Activated naive CD4-positive, alpha-beta T cell treated with Interleukin-2 at 50 U/mL for 16 hours (primary cell): ENCODE measurements around the gene SLC16A11.
A peak's percentile ranks its signal among the peaks of the same experiment; 100 is the strongest.
"Not testable (repeated sequence)": the region's sequence is repeated elsewhere in the genome, so short reads cannot be mapped to it uniquely, and the experiment has no call there.

Experiments used
- DNase-seq: peaks from one replicate; pipeline ENCODE4 v3.0.0-alpha.2; 2020

The SLC16A11 gene

DNA sequence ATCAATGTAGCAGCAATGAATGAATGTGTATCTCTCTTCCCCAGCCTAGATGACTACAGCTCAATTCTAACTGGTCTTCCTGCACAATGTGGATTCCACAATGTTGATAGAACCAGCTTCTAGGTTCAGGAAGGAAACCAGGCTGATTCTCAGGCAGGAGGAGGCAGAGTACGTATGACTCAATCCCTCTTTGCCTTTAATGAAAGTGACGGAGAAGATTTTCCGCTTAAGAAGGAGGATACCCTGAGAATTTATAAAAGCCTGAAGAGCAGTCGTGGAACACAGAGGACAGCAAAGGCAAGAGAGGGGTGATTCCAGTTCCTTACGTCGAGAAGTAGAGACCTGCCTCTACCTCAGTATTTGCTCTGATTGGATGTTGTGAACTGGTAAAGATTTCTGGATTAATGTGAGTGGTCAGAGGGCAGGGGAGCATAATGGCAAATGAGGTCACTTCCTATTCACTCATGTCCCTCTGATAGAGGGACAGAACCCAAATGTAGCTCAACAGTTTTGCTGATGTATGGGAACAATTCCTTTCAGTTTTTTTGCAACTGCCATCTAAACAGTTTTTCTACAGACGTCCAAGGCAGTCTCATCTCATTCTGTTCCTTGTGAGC lies 15.0 kb upstream of the SLC16A11 start:
- no peak for DNase-seq

DNA sequence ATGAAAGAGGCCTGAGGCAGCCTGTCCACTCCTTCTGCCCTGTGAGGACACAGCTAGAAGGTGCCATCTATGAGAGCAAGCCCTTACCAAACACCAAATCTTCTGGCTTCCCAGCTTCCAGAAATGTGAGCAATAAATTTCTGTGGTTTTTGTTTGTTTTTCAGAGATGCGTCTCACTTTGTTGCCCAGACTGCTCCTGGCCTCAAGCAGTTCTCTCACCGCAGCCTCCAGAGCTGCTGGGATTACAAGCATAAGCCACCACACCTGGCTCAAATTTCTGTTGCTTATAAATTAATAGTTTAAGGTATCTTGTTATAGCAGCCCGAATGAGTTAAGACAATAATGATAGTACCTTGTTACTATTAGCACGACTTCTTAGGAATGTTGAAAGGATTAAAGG lies 12.5 kb upstream of the SLC16A11 start:
- DNase-seq, result no peak

DNA sequence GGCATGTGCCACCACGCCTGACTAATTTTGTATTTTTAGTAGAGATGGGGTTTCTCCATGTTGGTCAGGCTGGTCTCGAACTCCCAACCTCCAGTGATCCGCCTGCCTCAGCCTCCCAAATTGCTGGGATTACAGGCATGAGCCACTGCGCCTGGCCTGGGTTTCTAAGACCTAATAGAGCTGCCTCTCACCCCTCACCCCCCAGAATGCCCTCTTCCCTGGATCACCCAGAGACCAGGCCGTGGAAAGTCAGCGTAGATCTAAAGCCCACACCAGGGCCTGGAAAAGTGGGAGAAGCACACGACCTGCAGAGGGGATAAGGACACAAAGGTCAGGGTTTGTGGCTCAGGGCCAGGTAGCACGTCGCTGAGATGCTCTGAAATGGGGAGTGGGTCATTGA lies 6.7 kb upstream of the SLC16A11 start:
- not testable (repeated sequence) for DNase-seq

DNA sequence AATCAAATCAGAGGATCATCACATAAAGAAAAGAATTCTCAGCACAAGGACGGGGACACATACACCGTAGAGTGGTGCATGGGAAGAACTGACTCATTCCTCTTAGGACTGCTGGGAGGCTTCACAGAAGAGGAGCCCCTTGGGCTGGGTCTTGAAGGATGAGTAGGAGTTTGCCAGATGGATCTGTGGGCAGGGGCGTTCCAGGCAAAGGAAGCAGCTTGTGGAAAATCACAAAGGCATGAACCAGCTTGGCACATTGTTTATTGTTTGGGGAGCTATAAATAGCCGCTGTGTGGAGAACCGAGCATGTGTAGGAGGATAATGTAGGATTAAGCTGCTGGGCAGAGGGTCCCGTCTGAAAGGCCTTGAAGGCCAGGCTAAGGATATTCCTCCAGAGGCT lies 5.1 kb upstream of the SLC16A11 start:
- no peak for DNase-seq

DNA sequence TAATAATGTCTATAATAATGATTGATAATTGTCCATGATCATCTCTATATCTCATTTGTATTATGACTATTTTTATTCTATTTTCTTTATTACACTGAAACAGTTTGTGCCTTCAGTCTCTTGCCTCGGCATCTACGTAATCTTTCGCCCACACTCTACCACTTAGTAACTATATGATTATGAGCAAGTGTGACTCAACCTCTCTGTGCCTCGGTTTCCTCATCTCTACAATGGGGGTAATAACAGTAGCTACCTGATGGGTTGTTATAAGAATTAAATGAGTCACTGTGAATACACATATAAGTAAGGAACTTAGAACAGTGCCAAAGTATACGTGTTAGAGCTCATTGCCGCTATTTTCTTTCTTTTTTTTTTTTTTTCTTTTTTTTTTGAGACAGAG lies 3.7 kb upstream of the SLC16A11 start:
- peak; percentile 51 for DNase-seq

DNA sequence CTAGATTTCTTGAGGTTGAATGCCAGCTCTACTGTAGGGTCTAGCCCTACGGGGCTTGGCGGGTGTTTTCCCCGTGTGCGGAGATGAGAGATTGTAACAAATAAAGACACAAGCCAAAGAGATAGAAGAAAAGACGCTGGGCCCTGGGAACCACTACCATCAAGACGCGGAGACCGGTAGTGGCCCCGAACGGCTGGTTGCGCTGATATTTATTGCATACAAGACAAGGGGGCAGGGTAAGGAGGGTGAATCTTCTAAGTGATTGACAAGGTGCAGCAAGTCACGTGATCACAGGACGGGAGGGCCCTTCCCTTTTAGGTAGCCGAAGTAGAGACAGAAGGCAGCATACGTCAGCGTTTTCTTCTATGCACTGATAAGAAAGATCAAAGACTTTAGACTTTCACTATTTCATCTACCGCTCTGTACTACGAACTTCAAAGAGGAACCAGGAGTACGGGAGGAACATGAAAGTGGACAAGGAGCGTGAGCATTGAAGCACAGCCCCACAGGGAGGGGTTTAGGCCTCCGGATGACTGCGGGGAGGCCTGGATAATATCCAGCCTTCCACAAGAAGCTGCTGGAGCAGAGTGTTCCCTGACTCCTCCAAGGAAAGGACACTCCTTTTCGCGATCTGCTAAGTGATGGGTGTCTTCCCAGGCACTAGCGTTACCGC lies 3.0 kb upstream of the SLC16A11 start:
- DNase-seq, result peak; percentile 72

DNA sequence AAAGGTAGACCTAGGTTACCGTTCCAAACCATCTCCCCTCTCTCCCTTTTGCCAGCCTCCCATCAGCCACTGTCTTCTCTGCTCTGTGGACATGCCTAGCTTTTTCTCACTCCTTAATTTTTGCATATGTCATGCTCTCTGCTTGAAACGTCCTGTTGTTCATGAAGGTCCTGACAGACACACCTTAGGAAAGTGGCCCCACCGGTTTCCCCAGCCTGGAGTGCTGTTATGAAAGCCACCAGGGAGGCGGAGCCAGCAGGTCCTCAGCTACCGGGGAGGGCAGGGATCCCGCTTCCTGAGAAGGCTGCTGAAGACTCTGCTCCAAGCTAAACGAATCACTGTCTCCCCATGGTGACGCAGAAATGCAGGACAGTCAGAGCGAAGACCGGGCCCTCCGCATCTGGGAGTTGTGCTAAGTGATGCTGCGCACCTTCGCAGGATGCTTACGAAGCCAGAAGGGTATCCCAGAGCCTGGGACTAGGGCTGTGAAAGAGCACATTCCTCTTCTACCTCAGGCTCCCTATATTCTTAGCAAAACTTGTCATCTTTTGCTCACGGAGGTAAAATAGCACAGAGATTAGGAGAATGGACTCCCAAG lies 2.3 kb upstream of the SLC16A11 start:
- peak; percentile 32 for DNase-seq

DNA sequence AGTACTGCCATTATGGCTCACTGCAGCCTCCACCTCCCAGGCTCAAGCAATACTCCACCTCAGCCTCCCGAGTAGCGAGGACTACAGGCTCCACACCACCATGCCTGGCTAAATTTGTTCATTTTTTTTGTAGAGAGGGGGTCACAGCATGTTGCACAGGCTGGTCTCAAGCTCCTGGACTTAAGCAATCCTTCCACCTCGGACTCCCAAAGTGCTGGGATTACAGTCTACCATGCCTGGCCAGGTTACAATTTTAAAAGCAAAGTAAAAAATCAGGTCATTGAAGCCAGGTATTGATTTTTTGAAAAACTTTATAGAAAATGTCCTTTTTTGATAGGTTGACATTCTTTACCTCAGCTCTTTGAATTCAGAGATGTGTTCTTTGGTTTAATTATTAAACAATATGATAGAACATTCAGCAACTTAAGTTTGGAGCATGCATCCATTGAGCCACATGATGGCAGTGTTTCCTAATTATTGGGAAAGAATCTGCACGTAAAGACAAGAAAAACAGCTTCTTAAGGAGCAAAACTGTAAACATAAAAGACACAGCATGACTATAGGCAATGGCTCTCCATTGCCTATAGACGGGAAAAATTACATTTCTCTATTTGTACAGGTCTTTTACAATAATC lies 1.7 kb upstream of the SLC16A11 start:
- DNase-seq, result peak; percentile 38

DNA sequence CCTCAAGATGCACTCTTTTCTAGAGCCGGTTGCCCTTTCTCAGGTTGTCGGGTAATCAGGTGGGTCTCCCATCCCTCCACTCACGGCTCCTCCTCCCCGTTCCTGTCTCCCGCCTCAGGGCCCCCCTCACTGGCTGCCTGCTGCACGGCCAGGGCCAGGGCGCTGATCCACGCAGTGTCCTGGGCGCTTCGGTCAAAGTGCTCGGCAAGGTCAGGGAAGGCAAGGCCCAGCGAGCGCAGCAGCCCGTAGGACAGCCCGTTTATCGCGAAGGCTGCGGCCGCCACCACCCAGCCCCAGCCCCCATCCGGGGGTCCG lies 753 bp downstream of the SLC16A11 start:
- no peak for DNase-seq

DNA sequence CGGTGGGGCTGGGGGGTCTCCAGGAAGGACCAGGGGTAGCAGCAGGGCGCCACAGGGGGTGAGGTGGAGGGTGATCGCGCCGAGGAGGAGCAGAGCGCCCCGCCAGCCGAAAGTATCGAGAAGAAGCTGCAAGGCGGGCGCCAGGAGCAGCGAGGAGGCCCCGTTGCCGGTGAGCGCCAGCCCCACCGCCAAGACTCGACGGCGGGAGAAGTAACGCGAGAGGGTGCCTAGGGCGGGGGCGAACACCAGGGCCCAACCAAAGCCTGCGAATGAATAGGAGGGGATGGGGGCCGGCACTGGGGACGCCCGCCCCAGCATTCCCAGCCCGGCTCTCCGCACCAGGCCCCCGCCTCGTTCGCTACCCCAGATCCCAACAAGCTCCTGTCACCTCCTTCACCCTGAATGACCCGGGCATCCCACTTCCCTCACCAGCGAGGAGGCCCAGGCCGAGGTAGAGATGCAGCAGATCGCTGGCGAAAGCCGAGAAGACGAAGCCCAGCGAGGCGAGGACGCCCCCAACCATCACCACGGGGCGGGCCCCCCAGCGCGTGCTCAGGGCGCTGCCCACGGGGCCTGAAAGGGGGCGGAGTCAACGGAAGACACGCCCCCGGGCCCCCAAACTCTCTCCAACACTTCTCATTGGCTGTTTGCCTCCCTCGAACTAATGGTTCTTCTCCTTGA lies 1.3 kb downstream of the SLC16A11 start:
- peak; percentile 46 for DNase-seq

DNA sequence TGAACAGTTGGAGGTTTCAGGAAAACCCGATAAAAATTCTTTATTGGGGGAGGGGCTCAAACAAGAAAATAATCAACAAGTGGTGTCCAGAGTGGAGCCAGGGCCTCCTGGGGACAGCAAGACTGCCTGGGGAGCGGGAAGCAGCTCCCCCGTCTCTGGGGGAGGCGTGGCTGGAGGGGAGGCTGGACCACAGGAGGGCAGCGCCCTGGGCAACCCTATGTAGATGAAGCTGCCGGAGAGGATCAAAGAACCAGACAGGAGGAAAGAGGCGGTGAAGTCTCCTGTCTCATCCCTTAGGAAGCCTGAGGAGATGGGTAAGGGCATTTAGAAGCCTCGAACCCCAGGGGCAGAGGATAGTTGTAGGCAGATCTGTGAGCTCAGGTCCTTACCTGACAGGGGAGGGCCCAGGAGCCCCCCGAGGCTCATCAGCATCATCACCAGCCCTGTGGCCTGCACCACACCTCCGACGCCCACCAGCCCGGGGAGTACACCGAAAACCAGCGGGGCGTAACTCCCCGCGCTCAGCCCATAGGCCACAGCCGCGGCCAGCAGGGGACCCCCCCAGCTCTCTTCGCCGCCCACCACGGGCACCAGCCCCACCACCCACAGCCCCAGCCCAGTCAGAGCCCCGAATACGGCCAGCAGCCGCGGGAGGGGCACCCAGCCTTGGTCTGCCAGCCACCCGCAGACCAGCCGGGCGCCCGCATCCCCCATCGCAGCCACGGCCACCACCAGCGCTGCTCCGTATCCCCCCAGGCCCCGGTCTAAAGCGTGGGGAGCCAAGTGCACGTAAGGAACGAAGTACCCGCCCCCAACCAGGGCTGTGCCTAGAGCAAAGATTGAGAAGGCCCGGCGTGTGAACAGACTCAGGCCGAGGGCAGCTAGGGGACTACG lies 2.0 kb downstream of the SLC16A11 start:
- DNase-seq, result peak; percentile 27

DNA sequence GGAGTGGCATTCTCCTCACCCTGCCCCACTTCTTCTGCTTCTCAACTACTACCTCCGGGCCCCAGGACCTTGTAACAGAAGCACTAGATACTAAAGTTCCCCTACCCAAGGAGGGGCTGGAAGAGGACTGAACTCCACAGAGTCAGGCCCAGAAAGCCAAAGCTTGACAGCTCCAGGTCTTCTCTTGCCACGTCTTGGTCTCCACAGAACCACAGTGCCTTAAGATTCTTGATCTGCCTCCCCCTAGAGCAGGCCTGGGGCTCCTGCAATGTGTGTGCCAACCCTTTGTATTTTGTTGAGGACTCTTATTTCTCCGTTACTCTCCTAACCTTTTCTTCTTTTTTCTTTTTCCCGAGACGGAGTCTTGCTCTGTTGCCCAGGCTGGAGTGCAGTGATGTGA lies 4.1 kb downstream of the SLC16A11 start:
- no peak for DNase-seq

DNA sequence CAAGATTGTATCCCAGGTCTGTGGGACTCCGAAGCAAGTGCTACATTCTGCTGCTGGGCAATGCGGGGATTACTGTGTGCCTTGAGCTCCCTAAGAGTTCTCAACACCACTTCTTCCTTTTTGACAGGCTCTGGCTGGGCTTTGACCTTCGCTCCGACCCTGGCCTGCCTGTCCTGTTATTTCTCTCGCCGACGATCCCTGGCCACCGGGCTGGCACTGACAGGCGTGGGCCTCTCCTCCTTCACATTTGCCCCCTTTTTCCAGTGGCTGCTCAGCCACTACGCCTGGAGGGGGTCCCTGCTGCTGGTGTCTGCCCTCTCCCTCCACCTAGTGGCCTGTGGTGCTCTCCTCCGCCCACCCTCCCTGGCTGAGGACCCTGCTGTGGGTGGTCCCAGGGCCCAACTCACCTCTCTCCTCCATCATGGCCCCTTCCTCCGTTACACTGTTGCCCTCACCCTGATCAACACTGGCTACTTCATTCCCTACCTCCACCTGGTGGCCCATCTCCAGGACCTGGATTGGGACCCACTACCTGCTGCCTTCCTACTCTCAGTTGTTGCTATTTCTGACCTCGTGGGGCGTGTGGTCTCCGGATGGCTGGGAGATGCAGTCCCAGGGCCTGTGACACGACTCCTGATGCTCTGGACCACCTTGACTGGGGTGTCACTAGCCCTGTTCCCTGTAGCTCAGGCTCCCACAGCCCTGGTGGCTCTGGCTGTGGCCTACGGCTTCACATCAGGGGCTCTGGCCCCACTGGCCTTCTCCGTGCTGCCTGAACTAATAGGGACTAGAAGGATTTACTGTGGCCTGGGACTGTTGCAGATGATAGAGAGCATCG lies 5.6 kb downstream of the SLC16A11 start:
- no peak for DNase-seq

DNA sequence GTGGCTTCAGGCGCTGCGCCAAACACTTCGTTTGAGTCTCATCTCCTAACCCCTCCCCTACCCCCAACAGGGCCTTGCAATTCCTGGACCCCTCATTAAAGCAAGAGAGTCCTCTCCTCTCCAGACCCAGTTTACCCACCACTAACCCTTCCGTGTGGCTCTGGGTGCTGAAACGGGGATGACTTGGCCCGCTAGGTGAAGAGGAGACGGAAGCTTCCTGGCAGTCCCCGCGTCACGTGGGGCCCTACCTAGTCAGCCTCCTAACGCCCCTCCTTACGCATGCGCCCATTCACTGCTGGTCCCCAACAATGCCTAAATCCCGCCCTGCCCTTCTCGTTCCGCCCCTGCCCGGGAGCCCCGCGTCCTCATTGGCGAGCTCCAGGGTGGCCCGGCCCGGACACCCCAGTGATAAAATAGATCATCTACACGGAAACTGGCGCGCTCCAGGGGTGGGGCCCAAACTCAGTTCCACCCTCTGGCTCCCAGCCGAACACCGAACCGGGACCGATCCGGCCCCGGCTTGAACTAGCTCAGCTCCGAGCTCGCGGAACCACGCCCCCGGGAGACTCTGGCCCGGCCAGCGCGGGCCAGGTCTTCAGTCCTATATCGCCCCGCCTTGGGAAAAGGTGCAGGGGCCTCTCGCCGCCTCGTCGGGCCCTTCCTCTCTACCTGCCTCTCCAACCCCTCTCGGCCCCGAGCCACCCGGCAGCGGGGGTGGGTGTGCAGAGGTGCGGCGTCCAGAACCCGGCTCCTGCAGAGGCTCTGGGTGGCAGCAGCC lies 8.1 kb downstream of the SLC16A11 start, which contains the start of gene SLC16A13:
TSS of gene SLC16A13 (plus strand) at position 425 of the 778 bp plus-strand sequence. CDS start 368 bp downstream, outside the sequence.
- peak; percentile 99 for DNase-seq

DNA sequence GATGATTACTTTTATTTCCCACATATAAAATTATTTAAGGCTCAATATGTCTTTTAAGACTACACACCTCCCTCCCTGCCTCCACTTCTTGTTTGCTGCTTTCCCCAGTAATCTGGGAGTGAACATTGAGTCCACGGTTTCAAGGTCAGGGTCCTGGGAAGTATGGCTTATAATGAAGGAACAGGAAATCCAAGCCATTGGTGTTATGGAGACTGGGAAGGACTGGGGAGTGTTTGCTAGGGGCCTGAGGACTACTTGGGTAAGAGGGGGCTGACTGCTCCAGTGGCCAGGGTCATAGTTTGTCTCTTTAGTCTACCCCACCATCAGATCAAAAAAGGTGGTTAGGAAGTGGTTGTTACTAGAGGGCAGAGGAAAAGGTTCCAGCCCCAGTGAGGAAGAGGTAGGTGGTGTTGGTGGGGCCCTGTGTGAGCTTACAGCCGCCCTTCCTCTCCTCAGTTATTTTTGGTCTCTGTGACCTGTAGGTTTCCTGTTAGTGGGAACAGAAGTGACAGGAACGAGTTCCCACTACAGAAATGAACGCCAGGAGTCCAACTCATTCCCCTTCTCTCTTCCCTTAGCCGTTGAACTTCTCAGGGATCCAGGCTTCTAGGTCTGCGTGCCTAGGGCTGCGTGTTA lies 8.8 kb downstream of the SLC16A11 start:
- peak; percentile 55 for DNase-seq

DNA sequence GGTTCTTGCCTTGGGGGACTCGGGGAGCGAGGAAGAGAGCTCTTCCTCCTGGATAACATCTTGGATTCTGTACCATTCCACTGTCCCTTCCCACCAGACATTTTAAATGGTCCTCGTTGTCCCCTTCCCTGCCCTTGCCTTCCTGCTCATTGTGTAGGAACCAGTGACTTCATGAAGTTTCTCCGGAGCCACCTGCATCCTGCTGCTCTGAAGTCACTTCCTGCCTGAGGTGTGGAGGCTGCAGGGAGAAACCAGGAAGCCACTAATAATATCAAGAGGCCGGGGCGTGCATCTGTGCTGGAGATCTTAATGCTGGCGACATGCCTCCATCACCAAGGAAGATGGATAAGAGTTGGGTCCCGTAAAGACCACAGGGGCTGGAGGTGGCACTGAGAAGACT lies 14.2 kb downstream of the SLC16A11 start:
- DNase-seq, result peak; percentile 61

DNA sequence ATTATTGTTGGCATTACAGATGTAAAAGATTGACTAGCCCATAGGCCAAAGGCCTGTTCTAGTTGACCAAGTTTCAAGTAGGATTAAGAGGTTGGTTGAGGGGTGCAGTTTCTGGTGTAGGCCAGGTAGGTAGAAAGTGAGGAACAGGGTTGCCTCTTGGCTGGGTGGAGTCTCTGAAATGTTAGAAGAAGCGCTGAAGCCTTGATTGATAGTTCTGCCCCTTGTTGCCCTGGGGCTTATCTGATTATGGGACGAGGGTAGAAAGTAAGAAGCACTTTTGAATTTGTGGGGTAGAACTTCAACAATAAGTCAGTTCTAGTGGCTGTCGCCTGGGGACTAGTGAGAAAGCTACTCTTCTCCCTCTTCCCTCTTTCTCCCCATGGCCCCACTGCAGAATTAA lies 14.8 kb downstream of the SLC16A11 start:
- no peak for DNase-seq

DNA sequence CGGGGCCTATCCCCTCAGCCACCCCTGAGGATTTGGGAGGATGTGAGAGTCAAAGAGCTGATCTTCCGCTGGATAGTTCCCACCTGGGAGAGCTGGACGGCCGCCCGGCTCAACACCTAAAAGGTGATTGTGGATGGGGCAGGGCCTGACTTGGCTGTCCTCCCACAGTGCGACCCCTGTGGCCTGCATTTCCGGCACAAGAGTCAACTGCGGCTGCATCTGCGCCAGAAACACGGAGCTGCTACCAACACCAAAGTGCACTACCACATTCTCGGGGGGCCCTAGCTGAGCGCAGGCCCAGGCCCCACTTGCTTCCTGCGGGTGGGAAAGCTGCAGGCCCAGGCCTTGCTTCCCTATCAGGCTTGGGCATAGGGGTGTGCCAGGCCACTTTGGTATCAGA lies 16.6 kb downstream of the SLC16A11 start:
- no peak for DNase-seq

DNA sequence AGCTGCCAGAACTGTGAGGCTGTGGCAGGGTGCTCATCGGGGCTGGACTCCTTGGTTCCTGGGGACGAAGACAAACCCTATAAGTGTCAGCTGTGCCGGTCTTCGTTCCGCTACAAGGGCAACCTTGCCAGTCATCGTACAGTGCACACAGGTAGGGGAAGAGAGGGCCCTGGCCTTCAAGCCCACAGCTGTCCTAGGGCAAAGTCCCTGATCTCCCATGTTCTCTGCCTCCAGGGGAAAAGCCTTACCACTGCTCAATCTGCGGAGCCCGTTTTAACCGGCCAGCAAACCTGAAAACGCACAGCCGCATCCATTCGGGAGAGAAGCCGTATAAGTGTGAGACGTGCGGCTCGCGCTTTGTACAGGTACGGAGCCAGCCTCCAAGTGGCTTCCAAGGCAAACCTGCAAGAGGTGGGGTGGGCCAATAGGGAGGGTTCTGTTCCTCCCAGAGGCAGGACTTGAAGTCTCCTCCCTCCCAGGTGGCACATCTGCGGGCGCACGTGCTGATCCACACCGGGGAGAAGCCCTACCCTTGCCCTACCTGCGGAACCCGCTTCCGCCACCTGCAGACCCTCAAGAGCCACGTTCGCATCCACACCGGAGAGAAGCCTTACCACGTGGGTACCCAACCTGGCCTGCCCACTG lies 17.3 kb downstream of the SLC16A11 start:
- no peak for DNase-seq

DNA sequence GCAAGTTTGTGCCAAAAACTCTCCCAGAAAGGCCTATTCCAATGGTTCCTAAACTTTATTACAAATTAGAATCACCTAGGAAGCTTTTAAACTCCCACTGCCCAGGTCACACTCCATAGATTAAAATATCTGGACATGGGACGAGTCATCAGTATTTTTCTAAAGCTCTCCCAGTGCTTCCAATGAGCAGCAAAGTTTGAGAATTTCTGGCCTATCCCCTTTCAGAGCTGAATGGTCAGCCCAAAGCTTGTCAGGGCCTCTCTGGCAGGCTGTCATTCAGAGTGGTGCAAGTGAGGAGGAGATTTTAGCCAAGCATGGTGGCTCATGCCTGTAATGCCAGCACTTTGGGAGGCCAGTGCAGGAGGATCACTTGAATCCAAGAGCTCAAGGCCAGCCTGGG lies 18.6 kb downstream of the SLC16A11 start:
- DNase-seq, result no peak
